ENCODE data around the gene SEPTIN3.

GRCh38 chr22:41964112-41964491 is 5.1 kb upstream of the SEPTIN3 start:
- TF ChIP-seq HDAC2 (IDR thresholded peaks at IDR 0.05) (no peak), FOXK2 (conservative IDR thresholded peaks at IDR 0.05 in 1 of 2, IDR thresholded peaks at IDR 0.05 in 1 of 2; ENCODE audit: low read depth in 2 of 2) (no peak), PATZ1 (CRISPR knock-in tag; IDR thresholded peaks at IDR 0.05; ENCODE audit: borderline replicate concordance) (no peak)
